HG03135 (cell line): ENCODE measurements around the gene DNAAF8.

Experiments used
- ATAC-seq: cut with Tn5 transposase; IDR thresholded peaks from one replicate; pipeline ENCODE4 v1.9.1; 2021; ENCODE audit warnings: mild to moderate bottlenecking, moderate library complexity; ENCODE audit not compliant: unreplicated experiment

The DNAAF8 gene

DNA sequence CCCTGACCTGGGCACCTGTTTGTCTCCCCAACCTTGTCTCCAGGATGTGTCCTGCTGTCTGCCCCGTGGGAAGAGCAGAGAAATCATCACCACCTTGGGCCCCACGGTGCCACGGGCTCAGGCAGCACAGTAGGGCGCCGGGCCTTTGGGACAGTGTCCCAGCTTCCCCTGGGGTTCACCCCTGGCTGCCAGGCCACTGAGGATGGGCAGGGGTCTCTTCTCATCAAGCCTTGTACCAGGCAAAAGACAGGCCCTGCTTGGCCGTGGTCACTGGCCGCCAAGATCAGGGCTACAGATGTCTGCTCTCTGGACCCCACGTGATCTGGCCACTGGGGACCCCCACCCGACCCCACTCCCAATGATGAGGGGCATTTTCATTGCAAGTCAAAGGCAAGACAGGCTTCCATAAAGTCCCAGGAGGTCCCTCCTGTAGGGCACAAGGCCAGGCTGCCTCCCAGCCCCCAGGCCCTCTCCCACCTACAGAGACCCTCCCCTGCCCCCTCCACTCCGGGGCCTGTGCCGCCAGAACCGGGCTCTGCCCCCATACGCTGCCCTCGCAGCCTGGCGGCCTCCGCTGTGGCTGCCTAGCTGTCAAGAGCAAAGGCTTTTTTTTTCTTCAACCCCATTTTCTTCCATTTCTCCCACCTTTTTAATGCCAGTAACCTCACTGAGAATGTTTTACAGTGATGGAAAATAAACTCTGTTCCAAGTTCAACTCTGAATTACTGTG is 14.5 kb downstream of the DNAAF8 start:
- ATAC-seq: no peak

DNA sequence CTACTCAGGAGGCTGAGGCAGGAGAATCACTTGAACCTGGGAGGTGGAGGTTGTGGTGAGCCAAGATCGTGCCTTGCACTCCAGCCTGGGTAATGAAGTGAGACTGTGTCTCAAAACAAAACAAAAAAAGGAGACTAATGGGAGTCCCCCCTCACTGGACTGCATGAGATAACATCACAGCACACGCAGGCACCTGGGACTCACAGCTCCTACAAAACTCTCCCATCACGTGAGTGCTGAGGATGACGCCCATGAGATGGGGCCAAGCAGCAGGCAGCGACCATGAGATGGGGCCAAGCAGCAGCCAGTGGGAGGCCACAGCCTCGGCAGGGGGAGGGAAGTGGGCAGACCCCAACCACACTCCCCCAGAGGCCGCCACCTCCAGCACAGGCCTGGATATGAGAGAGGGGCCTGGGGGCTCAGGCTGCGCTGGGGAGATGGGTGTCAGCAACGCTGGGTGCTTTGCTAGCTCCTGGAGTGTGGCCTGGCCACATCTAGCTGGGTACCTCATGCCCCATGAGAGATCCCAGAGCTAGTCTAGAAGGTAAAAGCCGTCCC is 15.4 kb downstream of the DNAAF8 start:
- no peak for ATAC-seq

DNA sequence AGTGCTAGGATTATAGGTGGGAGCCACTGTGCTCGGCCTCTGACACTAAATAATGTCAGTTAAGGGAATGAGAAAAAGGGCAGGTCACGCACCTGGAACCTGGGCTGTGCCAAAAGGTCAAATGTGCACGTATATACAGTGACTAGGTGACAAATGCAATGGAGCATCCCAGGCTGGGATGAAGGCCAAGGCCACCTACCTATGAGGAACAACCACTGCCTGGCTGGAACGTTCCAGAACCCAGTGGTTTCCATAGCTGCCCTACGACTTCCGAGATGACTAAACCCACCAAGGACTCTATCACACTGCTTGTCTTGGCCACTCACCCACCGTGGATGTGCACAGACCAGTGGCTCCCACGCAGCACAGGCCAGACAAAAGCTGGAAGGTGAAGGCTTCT is 16.6 kb downstream of the DNAAF8 start:
- no peak for ATAC-seq

DNA sequence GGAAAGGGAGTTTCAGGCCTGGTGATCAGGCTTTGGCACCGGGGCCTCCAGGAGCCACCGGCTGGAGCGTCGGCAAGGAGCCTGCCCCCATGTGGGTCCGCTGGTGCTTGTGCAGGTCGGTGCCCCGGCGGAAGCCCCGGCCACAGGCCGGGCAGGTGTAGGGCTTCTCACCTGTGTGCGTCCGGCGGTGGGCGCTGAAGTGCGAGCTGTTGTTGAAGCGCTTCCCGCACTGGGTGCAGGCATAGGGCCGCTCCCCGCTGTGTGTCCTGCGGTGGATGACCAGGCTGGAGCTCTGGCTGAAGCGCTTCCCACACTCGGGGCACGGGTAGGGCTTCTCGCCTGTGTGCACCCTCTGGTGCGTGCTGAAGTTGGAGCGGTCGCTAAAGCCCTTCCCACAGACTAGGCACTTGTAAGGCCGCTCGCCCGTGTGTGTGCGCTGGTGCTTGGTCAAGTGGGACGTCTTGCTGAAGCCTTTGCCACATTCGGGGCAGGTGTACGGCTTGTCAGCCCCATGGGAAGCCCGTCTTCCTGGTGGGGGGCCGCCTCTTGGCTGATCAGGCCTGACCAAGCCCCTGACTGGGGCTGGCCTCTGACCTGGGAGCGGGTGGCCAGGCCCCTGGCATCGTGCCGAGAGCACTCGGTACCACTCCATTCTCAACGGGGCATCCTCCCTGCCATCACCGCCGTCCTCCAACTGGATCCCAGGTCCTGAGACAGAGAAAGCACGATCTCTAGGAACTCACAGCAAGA is 18.2 kb downstream of the DNAAF8 start:
- no peak for ATAC-seq

DNA sequence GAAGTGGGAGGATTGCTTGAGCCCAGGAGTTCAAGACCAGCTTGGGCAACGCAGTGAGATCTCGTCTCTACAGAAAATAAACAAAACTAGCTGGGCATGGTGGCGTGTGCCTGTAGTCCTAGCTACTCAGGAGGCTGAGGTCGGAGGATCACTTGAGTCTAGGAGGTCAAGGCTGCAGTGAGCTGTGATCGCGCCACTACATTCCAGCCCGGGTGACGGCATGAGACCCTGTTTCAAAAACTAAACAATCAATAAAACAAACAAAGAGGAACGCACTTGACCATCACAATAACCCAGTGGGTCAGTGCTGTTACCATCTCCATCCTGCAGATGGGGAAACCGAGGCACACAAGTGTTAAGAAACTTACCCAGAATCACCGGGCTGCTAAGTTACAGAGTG is 18.9 kb downstream of the DNAAF8 start:
- no peak for ATAC-seq

DNA sequence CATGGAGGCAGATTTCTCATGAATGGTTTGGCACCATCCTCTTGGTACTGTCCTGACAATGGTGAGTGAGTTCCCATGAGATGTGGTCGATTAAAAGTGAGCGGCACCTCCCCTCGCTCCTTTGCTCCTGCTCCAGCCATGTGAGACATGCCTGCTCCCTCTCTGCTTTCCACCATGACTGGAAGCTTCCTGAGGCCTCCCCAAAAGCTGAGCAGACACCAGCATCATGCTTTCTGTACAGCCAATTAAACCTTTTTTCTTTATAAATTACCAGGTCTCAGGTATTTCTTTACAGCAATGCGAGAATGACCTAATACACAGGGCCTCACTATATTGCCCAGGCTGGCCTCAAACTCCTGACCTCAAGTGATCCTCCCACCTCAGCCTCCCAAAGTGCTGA is 20.5 kb downstream of the DNAAF8 start:
- ATAC-seq: no peak

DNA sequence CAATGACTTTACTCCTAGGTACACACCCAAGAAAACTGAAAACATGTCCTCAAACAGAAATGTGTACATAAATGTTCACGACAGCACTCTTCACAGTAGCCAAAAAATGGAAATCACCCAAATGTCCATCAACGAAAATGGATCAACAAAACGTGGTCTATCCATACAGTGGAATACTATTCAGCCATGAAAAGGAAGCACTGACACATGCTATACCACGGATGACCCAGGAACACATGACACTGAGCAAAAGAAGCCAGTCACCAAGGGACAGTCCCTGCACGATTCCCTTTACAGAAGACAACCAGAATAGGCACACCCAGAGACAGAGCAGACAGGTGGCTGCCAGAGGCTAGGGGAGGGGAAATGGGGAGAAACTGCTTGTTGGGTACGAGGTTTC is 21.4 kb downstream of the DNAAF8 start:
- ATAC-seq: no peak

DNA sequence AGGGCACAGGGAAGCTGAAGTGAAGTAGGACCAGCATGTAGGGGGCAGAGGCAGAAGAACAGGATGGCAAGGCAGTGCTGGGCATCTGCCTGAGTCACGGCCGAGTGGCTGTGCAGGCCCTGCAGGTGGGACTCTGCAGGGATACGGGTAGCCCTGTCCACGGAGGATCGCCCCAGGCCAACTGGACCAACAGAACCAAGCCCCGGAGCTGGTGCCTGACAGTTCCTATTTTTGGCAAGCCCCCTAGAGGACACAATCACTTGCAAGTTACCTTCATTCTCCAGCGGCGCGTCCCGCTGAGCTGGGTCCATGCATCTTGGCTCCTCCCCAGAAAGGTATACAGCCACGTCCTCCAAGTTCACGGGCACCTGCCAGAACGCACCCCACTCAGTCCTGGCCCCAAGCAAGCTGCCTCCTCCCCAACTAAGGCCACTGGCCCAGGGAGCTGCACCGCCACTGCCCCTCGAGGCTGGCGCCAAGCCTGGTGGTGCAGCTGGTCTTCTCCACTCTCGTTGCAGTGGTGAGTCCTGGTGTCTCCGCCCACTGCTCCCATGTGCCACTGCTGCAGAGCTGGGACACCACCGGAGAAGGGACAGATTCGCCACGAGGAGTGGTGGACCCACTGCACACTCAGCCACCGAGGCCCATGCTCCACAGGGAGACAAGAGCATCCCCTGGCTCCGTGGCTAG is 26.0 kb downstream of the DNAAF8 start:
- no peak for ATAC-seq

DNA sequence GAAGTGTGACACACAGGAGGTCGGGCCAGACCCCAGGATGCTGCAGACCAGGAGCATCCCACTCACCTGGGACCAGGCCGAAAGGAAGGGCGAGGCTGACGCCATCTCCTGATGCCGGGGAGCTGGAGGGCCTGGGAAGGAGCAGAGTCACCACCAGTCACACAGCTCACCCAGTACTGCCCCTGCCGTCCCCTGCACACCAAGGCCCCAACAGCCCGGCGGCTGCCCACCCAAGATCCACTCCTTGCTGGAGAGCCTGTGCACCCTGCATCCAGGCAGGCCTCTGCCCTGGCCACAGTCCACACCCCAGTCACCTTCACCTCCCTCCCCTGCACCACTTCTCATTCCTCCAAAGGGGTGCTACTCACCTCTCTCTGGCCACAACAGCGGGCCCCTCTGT is 27.9 kb downstream of the DNAAF8 start:
- no peak for ATAC-seq

DNA sequence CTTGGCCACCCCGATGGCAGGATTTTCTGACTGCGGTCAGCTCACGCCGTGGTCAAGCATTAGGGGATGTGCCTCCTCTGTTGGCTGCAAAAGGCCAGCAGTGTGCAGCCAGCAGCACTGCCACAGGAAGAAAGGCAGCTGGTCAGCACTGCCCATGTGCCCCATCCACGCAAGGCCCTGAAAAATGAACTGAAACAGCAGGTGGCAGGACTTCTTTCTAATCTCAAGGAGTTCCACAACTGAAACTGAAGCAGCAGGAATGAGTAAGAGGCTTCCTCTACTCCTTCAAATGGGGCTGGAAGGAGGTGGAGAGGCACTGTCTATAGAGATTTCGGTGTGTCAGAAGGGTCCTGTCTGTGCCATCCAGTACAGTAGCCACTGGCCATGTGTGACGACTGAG is 29.5 kb downstream of the DNAAF8 start:
- no peak for ATAC-seq

DNA sequence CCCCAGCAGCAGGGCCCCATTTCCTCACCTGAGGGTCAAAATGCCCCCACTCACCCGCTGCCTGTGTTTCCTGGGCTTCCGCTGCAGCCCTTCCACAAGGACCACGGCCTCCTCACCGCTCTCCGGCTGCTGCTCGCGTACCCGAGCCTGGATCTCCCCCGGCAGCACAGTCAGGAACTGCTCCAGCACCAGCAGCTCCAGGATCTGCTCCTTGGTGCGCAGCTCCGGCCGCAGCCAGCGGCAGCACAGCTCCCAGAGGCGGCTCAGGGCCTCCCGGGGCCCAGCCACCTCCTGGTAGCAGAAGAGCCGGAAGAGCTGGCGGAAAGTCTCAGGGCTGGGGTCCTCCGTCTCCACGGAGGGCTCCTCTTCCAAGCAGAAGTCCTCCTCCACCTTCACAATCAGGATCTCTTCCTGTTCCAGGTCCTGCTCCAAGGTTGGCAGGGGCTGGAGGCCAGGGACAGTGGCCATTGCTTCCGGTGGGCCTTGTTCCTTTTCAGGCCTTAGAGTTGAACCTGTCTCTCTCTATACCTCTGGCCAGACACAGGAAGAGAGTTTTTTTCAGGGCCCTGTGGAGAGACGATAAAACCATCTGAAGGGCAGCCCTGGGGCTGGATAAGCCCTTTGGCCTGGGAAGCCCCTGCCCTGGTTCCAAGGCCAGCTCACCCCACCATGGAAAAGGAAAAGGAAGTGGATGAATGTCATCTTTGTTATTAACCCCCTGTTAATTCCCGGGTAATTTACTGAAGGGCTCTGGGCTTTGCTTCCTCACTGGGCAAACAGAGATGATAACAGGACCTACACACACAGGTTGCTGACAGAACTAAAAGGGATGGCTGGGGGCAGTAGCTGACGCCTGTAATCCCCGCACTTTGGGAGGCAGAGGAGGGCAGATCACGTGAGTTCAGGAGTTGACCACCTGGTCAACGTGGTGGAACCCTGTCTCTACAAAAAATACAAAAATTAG is 31.5 kb downstream of the DNAAF8 start:
- no peak for ATAC-seq

DNA sequence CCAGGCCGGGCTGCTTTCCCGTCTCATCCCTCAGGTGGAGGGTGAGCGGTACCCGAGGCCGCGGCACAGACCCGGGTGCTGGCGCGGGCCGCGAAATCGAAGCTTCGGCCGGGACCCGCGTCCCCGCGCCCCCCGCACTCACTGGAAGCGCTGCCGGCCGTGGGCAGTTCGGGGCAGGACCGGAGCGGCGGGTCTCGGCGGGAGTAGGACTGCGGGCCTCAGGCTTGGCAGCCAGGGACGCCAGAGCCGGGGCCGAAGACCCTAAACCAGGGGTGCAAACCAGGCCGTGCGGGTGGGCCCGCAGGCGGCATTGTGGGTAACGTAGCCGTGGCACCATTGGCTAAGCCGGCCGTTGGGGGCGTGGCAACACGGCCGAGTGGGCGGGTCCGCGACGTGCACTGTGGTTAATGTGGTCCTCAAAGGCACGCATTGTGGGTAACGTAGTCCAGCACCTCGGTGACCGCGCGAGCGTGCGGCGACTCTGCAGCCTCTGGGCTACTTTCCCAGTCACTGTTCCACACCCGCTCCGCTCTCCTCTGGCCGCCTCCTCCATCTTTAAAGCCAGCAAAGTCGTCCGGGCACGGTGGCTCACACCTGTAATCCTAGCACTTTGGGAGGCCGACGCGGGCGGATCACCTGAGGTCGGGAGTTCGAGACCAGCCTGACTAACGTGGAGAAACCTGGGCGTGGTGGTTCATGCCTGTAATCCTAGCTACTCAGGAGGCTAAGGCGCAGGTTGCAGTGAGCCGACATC is 32.7 kb downstream of the DNAAF8 start, which contains the start of gene ZNF500:
ZNF500 (minus strand) TSS at position 288 of the 754 bp plus-strand sequence. CDS start 1,184 bp downstream, outside the sequence.
- ATAC-seq: peak; percentile 82

DNA sequence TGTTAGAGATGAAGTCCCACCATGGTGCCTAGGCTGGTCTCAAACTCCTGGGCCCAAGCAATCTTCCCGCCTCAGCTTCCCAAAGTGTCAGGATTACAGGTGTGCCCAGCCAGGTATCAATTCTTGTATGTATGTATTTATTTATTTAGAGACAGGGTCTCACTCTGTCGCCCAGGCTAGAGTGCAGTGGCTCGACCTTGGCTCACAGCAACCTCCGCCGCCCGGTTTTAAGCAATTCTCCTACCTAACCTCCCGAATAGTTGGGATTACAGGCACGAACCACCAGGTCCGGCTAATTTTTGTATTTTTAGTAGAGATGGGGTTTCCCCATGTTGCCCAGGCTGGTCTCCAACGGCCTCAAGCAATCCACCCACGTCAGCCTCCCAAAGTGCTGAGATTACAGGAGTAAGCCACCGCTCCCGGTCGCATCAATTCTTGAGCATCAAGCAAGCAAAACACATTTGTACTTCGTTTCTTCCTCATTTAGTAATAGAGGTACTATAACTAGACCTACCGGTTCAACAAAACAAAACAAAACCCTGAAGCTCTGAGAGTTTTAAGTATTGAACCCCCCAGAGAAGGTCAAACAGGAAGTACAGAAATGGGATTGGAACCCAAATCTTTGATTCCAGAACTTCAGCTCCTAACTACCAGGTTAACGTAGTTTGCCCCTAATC is 33.7 kb downstream of the DNAAF8 start:
- ATAC-seq: peak; percentile 1

DNA sequence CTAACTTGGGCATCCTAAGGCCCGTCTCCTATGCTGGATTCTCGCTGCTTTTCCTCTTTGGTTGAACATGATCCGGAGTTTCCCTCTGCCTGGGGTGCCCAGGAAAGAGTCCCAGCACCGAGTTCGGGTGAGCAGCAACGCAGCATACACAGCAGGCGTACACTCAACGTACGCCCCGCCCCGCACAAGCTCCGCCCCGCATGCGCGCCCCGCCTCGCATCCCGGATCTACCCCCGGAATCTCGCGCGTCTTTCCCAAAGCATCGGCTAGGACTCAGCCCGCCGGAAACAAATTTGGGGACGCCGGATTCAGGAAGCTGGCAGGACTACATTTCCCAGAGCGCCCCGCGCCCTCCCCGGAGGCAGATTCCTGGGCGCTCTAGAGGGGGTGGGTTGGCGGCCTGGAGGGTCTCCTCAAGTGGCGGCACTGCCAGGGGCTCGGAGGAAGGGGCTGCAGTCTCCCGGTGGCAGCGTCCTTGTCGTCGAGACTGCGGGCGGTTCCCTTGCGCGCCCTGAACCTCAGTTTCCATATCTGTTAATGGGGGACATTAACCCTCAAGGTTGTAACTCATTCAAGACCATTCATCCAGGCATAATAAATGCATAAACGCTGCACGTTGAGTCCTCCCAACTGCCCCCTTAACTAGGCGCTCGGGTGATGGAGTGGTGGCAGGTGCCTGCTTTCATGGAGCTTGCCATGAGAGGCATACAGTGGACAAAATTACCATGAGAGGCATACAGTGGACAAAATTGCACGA is 34.4 kb downstream of the DNAAF8 start:
- peak; percentile 49 for ATAC-seq

DNA sequence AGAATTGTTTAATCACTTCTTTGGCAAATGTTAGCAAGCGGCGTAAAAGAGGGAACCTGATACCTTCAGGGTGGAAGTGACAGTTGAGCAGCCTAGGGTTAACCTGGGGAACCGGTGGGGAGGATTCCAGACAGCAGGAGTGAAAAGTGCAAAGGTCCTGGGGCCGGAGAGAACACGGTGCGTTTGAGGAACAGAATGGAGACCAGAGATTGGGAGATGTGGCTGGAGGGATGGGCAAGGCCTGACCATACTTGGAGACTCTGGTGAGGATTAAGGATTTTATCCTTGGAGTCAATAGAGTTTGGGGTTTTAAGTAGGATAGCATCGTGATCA is 34.9 kb downstream of the DNAAF8 start:
- no peak for ATAC-seq

DNA sequence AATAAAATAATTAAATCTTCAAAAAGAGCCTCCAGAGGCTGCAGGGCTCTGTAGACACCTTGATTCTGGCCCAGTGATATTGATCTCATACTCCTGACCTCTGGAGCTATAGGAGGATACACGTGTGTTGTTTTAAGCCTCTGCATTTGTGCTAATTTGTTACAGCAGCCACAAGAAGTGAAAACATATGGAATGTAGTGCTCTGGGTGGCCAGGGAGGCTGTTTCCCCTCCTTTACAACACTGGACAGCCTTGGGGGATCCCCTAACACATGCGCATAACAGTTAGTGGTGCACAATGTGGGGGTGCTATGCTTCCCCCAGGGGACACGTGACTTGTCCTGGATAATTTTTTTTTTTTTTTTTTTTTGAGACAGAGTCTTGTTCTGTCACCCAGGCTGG is 37.3 kb downstream of the DNAAF8 start:
- no peak for ATAC-seq

DNA sequence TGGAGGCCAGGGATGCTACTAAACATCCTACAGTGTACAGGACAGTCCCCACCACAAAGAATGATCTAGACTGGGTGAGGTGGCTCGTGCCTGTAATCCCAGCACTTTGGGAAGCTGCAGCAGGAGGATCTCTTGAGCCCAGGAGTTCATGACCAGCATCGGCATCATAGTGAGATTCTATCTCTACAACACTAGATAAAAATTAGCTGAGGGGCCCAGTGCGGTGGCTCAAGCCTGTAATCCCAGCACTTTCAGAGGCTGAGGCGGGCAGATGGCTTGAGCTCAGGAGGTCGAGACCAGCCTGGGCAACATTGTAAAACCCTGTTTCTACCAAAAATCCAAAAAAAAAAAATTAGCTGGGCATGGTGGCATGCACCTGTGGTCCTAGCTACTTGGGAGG is 38.0 kb downstream of the DNAAF8 start:
- ATAC-seq: no peak

DNA sequence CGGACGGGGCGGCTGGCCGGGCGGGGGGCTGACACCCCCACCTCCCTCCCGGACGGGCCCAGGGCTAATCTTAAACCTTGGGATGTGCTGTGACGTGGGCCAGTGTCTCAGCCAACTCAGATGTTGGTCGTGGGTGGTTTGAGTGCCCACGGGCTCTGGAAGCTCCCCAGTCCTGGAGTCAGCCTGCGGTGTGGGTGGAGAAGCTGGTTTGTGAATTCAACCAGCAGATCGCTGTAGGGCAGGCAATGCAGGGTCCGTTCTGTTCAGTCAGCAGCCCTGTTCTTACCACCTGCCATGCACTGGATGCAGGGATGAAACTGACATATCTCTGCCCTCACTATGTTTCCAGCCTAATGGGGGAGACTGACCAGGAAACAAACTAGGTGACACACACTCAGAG is 40.7 kb downstream of the DNAAF8 start:
- ATAC-seq: no peak
